Osteoblast (primary cell): ENCODE results near the gene THAP11. TPM values are rescaled to one million over a fixed set of nuclear protein-coding genes. Genes with fewer than 3 reads are reported as not detected.

Experiments used
- DNase-seq: peaks from one replicate; pipeline ENCODE4 v3.0.0; 2011; ENCODE audit warnings: low spot score, mixed read lengths; ENCODE audit not compliant: insufficient read length; ENCODE audit errors: missing footprints
- H2AFZ ChIP-seq: 2 replicates; pipeline ENCODE4 v1.6.0; 2011; ENCODE audit warnings: mild to moderate bottlenecking, low read length
- H3K27ac ChIP-seq: 2 replicates; pipeline ENCODE4 v1.5.1; 2011; ENCODE audit warnings: mild to moderate bottlenecking, low read depth, low read length, moderate library complexity
- H3K27me3 ChIP-seq: 2 replicates; pipeline ENCODE4 v1.6.0; 2012; ENCODE audit warnings: mild to moderate bottlenecking, control low read depth, inconsistent platforms, low read length, moderate library complexity; ENCODE audit not compliant: insufficient read depth
- H3K36me3 ChIP-seq: 2 replicates; pipeline ENCODE4 v1.5.1; 2011; ENCODE audit warnings: mild to moderate bottlenecking, low read length, control low read depth, moderate library complexity; ENCODE audit not compliant: insufficient read depth
- H3K4me1 ChIP-seq: 2 replicates; pipeline ENCODE4 v1.5.1; 2011; ENCODE audit warnings: mild to moderate bottlenecking, low read length, control low read depth, moderate library complexity; ENCODE audit not compliant: insufficient read depth
- H3K4me2 ChIP-seq: 2 replicates; pipeline ENCODE4 v1.6.0; 2011; ENCODE audit warnings: mild to moderate bottlenecking, low read length; ENCODE audit not compliant: insufficient read depth
- H3K4me3 ChIP-seq: fragments of 200-600 bp; sonication (generic); 3 replicates; pipeline ENCODE4 v1.5.1; 2012; ENCODE audit warnings: mild to moderate bottlenecking, low read length, inconsistent platforms; ENCODE audit not compliant: insufficient read depth
- H3K79me2 ChIP-seq: 2 replicates; pipeline ENCODE4 v1.6.0; 2012; ENCODE audit warnings: mild to moderate bottlenecking, low read length, control low read depth, inconsistent platforms; ENCODE audit not compliant: insufficient read depth
- H3K9me3 ChIP-seq: 2 replicates; pipeline ENCODE4 v1.5.1; 2011; ENCODE audit warnings: low read depth, low read length, control low read depth
- H4K20me1 ChIP-seq: 2 replicates; pipeline ENCODE4 v1.6.0; 2012; ENCODE audit warnings: mild to moderate bottlenecking, low read length, control low read depth; ENCODE audit not compliant: insufficient read depth
- CTCF ChIP-seq: IDR thresholded peaks from 2 replicates; pipeline ENCODE4 v1.5.1; 2011; ENCODE audit warnings: mild to moderate bottlenecking, low read depth, low read length, moderate library complexity; ENCODE audit errors: extremely low read depth
- total RNA-seq: library from RNA; depleted of rRNA; stranded (reverse); fragments of >200 nt; gene quantifications from 2 replicates; pipeline ENCODE4 v1.2.3, GENCODE V29; 2012

Gene THAP11
- total RNA-seq, 1 donor: 25.7 TPM

GRCh38 chr16:67806428-67807147 lies 35.5 kb upstream of the THAP11 start, which contains the start of the genes RANBP10 and TSNAXIP1:
Gene RANBP10, minus strand, starts transcription at chr16:67806560. Its CDS starts 24 bp downstream, at chr16:67806536.
Gene TSNAXIP1, plus strand, starts transcription at chr16:67806889. Its CDS starts 261 bp downstream, at chr16:67807150.
- no peak for TF ChIP-seq CTCF
- H2AFZ ChIP-seq: peak within 1 kb of the TSS; percentile 94
- H3K79me2 ChIP-seq: peaks cover 41% of the 10 kb centered on the region
- DNase-seq: peak; percentile 98
- H3K36me3 ChIP-seq: peaks cover 6% of the 10 kb centered on the region
- H3K27me3 ChIP-seq: no peaks in the 10 kb centered on the region
- H3K9me3 ChIP-seq: no peaks in the 10 kb centered on the region
- H4K20me1 ChIP-seq: peaks cover 7% of the 10 kb centered on the region
- H3K4me3 ChIP-seq: peak within 1 kb of the TSS; percentile 99
- peak within 1 kb of the TSS; percentile 82 for H3K27ac ChIP-seq
- peaks cover 11% of the 10 kb centered on the region for H3K4me1 ChIP-seq
- H3K4me2 ChIP-seq: peak within 1 kb of the TSS; percentile 92

GRCh38 chr16:67807148-67807682 lies 34.9 kb upstream of the THAP11 start:
- peaks cover 6% of the 10 kb centered on the region for H3K36me3 ChIP-seq
- peak overlapping the region; percentile 99 for H3K4me3 ChIP-seq
- H3K9me3 ChIP-seq: no peaks in the 10 kb centered on the region
- no peaks in the 10 kb centered on the region for H3K27me3 ChIP-seq
- H4K20me1 ChIP-seq: peaks cover 6% of the 10 kb centered on the region
- peaks cover 11% of the 10 kb centered on the region for H3K4me1 ChIP-seq
- H3K79me2 ChIP-seq: peaks cover 35% of the 10 kb centered on the region
- no peak for DNase-seq
- H2AFZ ChIP-seq: peak overlapping the region; percentile 91
- H3K4me2 ChIP-seq: peak overlapping the region; percentile 84
- no peak for TF ChIP-seq CTCF
- H3K27ac ChIP-seq: peak overlapping the region; percentile 53

GRCh38 chr16:67811899-67812298 lies 30.2 kb upstream of the THAP11 start:
- H3K4me1 ChIP-seq: peaks cover 4% of the 10 kb centered on the region
- H3K4me3 ChIP-seq: no peak overlapping the region
- no peak for TF ChIP-seq CTCF
- H3K27me3 ChIP-seq: no peaks in the 10 kb centered on the region
- no peak overlapping the region for H3K4me2 ChIP-seq
- H3K27ac ChIP-seq: no peak overlapping the region
- H3K9me3 ChIP-seq: no peaks in the 10 kb centered on the region
- no peaks in the 10 kb centered on the region for H4K20me1 ChIP-seq
- H3K36me3 ChIP-seq: no peaks in the 10 kb centered on the region
- no peaks in the 10 kb centered on the region for H3K79me2 ChIP-seq
- H2AFZ ChIP-seq: no peak overlapping the region
- no peak for DNase-seq

- TF ChIP-seq CTCF: no peak
- Histone ChIP-seq H4K20me1 (no peaks in the 10 kb centered on the region), H3K4me1 (no peaks in the 10 kb centered on the region), H3K4me2 (no peak overlapping the region), H3K4me3 (no peak overlapping the region), H3K27ac (no peak overlapping the region), H3K27me3 (no peaks in the 10 kb centered on the region), H3K9me3 (no peaks in the 10 kb centered on the region), H3K36me3 (no peaks in the 10 kb centered on the region), H2AFZ (no peak overlapping the region), H3K79me2 (no peaks in the 10 kb centered on the region)
- DNase-seq: no peak
These were observed 27.6 kb upstream of the THAP11 start for GRCh38 chr16:67814567-67814966.
